HTR-8/SVneo (cell line): Measurements from ENCODE around the gene VSX1.

ENCODE experiments used
- DNase-seq: peaks from one replicate; pipeline ENCODE4 v3.0.0; 2011; ENCODE audit warnings: low spot score, mixed read lengths; ENCODE audit not compliant: insufficient read length
- FAIRE-seq: peaks from 2 replicates; lab custom pipeline; 2011; peaks lifted over from hg19 to GRCh38; lab: Jason Lieb, UNC

The VSX1 gene

GRCh38 chr20:25054995-25055629, 26.8 kb downstream of the VSX1 start:
- no peak for FAIRE-seq

GRCh38 chr20:25054096-25054820, 27.7 kb downstream of the VSX1 start:
- FAIRE-seq = no peak
- no peak for DNase-seq

More at GRCh38 chr20:25054995-25055629, 26.8 kb downstream of the VSX1 start:
- no peak for DNase-seq

- FAIRE-seq (no peak), DNase-seq (no peak)
Measured at GRCh38 chr20:25053255-25054031, 28.5 kb downstream of the VSX1 start.

- FAIRE-seq (no peak), DNase-seq (no peak)
Measured at GRCh38 chr20:25052255-25053194, 29.4 kb downstream of the VSX1 start.

GRCh38 chr20:25051386-25052155, 30.4 kb downstream of the VSX1 start:
- FAIRE-seq (no peak), DNase-seq (no peak)

- DNase-seq = no peak
Measured at GRCh38 chr20:25050501-25051350, 31.2 kb downstream of the VSX1 start.

GRCh38 chr20:25050082-25050481, 31.9 kb downstream of the VSX1 start:
- DNase-seq (no peak), FAIRE-seq (no peak)

More at GRCh38 chr20:25050501-25051350, 31.2 kb downstream of the VSX1 start:
- no peak for FAIRE-seq

GRCh38 chr20:25049261-25050060, 32.5 kb downstream of the VSX1 start:
- FAIRE-seq (no peak), DNase-seq (no peak)

GRCh38 chr20:25048519-25048952, 33.4 kb downstream of the VSX1 start:
- DNase-seq (no peak), FAIRE-seq (no peak)

- DNase-seq (no peak), FAIRE-seq (no peak)
Measured at GRCh38 chr20:25047766-25048165, 34.2 kb downstream of the VSX1 start.

GRCh38 chr20:25046736-25047666, 34.9 kb downstream of the VSX1 start:
- no peak for FAIRE-seq
- no peak for DNase-seq

GRCh38 chr20:25046181-25046641, 35.7 kb downstream of the VSX1 start:
- DNase-seq (no peak), FAIRE-seq (no peak)

GRCh38 chr20:25045343-25045712, 36.6 kb downstream of the VSX1 start:
- no peak for DNase-seq
- no peak for FAIRE-seq

GRCh38 chr20:25044660-25045342, 37.1 kb downstream of the VSX1 start:
- FAIRE-seq (no peak), DNase-seq (no peak)

- DNase-seq (no peak), FAIRE-seq (no peak)
Measured at GRCh38 chr20:25044261-25044560, 37.7 kb downstream of the VSX1 start.
